Measurements from ENCODE around the gene ASS1. TPM values are rescaled to one million over a fixed set of nuclear protein-coding genes. Genes with fewer than 3 reads are reported as not detected.

The ASS1 gene
- total RNA-seq, 6 experiments from 2014 or later, result 437 to 1,278 (median 1,014) TPM

- intact Hi-C loops (cut with DNase I), result no loop called here
- H3K27ac ChIP-seq, result no peak overlapping the region
- H3K27me3 ChIP-seq, result no peaks in the 10 kb centered on the region
- H3K4me3 ChIP-seq, result no peak overlapping the region
- no peaks in the 10 kb centered on the region for H3K36me3 ChIP-seq
- no peaks in the 10 kb centered on the region for H3K4me1 ChIP-seq
- no peaks in the 10 kb centered on the region for H3K9me3 ChIP-seq
- DNase-seq, result no peak
- no peak for TF ChIP-seq POLR2A (IDR thresholded peaks at IDR 0.05)
- no peak for TF ChIP-seq CTCF (IDR thresholded peaks at IDR 0.05)
- no peak for ATAC-seq
- WGBS (ENCODE audit: insufficient coverage, low coverage, low lambda C conversion rate, missing lambda C conversion rate), result 71% methylated on average over 3 of the region's 11 CpGs
These were observed 29.6 kb upstream of the ASS1 start for GRCh38 chr9:130414910-130415746.

DNA sequence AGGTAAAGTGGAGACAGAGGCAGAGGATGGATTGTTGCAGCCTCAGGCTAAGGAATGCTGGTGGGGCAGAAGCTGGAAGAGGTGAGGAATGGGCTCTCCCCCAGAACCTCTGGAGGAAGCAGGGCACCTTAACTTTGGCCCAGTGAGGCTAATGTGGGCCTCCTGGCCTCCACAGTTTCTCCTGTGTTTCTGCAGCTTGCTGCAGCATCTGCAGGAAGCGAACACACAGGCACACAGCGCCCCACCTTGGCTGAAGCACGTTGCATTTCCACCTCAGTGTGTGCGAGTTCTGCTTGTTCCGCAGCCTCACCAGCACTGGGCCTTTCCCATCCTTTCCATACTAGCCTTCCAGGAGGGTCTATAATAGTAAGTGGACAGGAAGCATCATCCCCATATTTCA, 27.2 kb upstream of the ASS1 start:
- H3K9me3 ChIP-seq, result no peaks in the 10 kb centered on the region
- no peaks in the 10 kb centered on the region for H3K4me1 ChIP-seq
- TF ChIP-seq POLR2A (IDR thresholded peaks at IDR 0.05), result no peak
- TF ChIP-seq CTCF (IDR thresholded peaks at IDR 0.05), result no peak
- H3K36me3 ChIP-seq, result no peaks in the 10 kb centered on the region
- 67% methylated on average over 3 of the region's 5 CpGs for WGBS (ENCODE audit: insufficient coverage, low coverage, low lambda C conversion rate, missing lambda C conversion rate)
- H3K4me3 ChIP-seq, result no peak overlapping the region
- no peak overlapping the region for H3K27ac ChIP-seq
- intact Hi-C loops (cut with DNase I), result no loop called here
- DNase-seq, result no peak
- ATAC-seq, result no peak
- no peaks in the 10 kb centered on the region for H3K27me3 ChIP-seq

DNA sequence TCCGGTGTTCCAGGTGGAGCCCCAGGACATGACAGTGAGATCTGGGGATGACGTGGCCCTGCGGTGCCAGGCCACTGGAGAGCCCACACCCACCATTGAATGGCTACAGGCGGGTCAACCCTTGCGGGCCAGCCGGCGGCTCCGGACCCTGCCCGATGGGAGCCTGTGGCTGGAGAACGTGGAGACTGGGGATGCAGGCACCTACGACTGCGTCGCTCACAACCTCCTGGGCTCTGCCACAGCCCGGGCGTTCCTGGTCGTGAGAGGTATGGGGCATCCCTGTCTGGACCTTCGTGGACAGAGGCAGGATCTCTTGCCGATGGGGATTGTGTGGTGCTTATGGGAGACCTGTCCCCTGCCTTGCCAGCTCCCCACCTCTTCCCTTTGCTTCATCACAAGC, 26.0 kb upstream of the ASS1 start:
- Histone ChIP-seq H3K27ac (no peak overlapping the region), H3K4me3 (no peak overlapping the region), H3K27me3 (no peaks in the 10 kb centered on the region), H3K36me3 (no peaks in the 10 kb centered on the region), H3K9me3 (no peaks in the 10 kb centered on the region), H3K4me1 (no peaks in the 10 kb centered on the region)
- TF ChIP-seq CTCF (IDR thresholded peaks at IDR 0.05), result no peak
- TF ChIP-seq POLR2A (IDR thresholded peaks at IDR 0.05), result no peak
- intact Hi-C loops (cut with DNase I), result no loop called here
- DNase-seq, result no peak
- ATAC-seq, result no peak
- WGBS (ENCODE audit: insufficient coverage, low coverage, low lambda C conversion rate, missing lambda C conversion rate), result 90% methylated on average over 4 of the region's 18 CpGs

DNA sequence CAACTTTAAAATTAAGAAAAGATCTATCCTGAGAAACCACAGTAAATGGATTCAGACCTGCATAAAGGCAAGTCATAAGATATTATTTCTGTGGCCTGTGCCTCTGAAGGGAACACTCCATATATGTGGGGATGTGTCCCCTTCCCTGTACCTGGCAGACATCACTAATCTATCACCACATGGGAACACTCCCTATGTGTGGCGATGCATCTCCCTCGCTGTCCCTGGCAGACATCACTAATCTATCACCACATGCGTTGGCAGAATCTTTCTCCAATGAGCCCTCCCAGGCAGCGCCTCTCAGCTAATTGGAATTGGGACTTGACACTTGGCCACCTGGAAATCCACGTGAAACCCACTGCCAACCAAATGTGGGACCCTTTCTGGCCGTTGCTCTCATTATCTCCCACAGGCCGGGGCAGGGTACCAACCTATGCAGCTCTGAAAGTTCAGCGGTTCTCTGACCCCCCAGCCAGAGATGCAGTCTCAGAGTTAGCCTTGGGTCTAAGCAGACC, 25.2 kb upstream of the ASS1 start:
- intact Hi-C loops (cut with DNase I), result loop anchor here in 1 of 2 donors (10.0 kb wide), 1 partner anchor 75 kb away; no protein-coding TSS in a partner anchor
- TF ChIP-seq CTCF (IDR thresholded peaks at IDR 0.05) (no peak), POLR2A (IDR thresholded peaks at IDR 0.05) (no peak)
- ATAC-seq (no peak), DNase-seq (no peak)
- Histone ChIP-seq H3K36me3 (no peaks in the 10 kb centered on the region), H3K4me1 (no peaks in the 10 kb centered on the region), H3K27ac (no peak overlapping the region), H3K4me3 (no peak overlapping the region), H3K27me3 (no peaks in the 10 kb centered on the region), H3K9me3 (no peaks in the 10 kb centered on the region)
- 90% methylated on average over 6 of the region's 8 CpGs for WGBS (ENCODE audit: insufficient coverage, low coverage, low lambda C conversion rate, missing lambda C conversion rate)
